ENCODE measurements around the gene LEUTX.

LEUTX gene

DNA sequence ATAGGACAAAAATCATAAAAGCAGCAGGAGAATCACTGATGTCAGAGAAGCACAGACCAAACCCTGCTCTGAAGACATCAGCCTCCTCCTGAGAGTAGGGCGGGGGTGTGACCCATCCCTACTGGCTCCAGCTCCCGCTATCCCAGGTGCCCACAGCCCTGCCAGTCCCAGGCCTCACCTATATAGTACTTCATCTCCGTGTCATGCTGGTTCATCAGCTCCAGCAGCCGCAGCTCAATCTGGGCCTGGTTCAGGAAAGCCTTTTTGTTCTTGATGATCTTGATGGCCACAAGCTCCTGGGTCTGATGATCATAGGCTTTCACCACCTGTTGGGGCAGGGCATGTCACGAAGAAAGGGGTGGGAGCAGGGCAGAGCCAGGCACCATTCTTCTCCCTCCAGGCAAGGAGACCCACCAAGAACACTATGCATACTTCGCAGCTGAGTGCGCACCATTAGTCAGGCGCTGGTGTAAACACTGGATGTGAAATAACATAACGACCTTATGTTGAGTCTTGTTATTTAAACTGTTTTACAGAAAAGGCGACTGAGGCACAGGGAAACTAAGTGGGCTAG lies 51.1 kb downstream of the LEUTX start:
- no peak for TF ChIP-seq CTCF (IDR thresholded peaks at IDR 0.05; ENCODE audit: borderline replicate concordance, control extremely low read depth, extremely low read depth, insufficient read depth, missing control alignments)
- in situ Hi-C loops (cut with MboI; ENCODE audit: low sequenced_read_pairs, unreplicated experiment) = no loop called here

DNA sequence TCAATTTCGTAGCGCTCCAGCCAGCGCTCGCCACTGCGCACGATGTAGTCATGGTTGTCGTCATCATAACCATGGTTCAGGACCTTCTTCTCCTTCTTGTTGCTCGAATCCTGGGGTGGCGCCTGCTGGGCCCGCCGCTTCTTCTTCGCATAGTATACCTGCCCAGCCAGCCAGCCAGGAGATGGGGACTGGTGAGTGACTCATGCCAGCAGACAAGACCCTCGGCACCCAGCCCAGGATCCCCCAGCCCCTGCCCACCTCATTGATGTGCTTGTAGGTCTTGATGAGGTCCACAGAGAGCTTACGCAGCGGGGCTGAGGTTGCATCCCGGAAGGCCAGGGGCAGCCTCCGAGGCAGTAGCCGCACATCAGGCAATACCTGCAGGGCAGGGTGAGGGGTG lies 51.8 kb downstream of the LEUTX start:
- TF ChIP-seq CTCF (IDR thresholded peaks at IDR 0.05; ENCODE audit: borderline replicate concordance, control extremely low read depth, extremely low read depth, insufficient read depth, missing control alignments) = no peak
- in situ Hi-C loops (cut with MboI; ENCODE audit: low sequenced_read_pairs, unreplicated experiment) = no loop called here
- no peak for DNase-seq (ENCODE audit: low spot score)

More for the DNA sequence above, 51.1 kb downstream of the LEUTX start:
- no peak for DNase-seq (ENCODE audit: low spot score)

DNA sequence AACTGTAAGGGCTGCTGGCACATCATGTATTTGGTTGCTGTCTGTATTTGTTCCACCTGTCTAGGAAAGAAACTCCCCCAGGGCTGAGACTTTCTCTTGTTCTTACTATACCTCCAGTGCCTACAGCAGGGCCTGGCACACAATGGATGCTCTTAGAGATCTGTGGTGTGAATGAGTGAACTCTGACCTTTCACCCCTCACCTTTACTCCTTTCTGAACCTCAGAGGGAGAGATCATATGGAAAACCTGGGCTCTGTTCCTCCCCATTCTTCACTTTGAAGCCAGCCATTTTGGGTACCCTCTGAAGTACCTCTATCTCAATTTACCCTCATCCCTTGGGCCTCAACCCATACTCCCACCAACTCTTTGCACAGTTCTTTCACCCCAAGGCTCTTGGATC lies 52.2 kb downstream of the LEUTX start:
- no peak for TF ChIP-seq CTCF (IDR thresholded peaks at IDR 0.05; ENCODE audit: borderline replicate concordance, control extremely low read depth, extremely low read depth, insufficient read depth, missing control alignments)
- in situ Hi-C loops (cut with MboI; ENCODE audit: low sequenced_read_pairs, unreplicated experiment) = no loop called here
- no peak for DNase-seq (ENCODE audit: low spot score)

DNA sequence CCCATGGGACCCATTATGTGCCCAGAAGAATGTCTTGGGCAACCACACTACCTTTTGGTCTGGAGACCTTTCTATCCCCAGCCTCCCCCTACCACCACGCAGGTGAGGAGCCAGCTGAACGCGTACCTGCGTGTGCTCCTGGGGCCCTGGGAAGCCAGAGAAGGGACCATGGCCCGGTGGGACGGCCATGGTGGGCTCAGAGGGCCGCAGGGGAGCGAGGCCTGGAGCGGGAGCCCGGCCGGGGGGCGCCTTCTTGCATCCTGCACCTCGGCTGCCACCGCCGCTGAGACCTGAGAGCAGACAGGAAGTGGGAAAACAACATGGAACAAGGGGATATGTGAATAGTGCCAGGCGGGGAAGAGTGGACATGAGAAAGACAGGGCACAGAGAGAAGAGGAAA lies 53.0 kb downstream of the LEUTX start:
- in situ Hi-C loops (cut with MboI; ENCODE audit: low sequenced_read_pairs, unreplicated experiment) = no loop called here
- TF ChIP-seq CTCF (IDR thresholded peaks at IDR 0.05; ENCODE audit: borderline replicate concordance, control extremely low read depth, extremely low read depth, insufficient read depth, missing control alignments) = no peak
- peak; percentile 14 for DNase-seq (ENCODE audit: low spot score)

DNA sequence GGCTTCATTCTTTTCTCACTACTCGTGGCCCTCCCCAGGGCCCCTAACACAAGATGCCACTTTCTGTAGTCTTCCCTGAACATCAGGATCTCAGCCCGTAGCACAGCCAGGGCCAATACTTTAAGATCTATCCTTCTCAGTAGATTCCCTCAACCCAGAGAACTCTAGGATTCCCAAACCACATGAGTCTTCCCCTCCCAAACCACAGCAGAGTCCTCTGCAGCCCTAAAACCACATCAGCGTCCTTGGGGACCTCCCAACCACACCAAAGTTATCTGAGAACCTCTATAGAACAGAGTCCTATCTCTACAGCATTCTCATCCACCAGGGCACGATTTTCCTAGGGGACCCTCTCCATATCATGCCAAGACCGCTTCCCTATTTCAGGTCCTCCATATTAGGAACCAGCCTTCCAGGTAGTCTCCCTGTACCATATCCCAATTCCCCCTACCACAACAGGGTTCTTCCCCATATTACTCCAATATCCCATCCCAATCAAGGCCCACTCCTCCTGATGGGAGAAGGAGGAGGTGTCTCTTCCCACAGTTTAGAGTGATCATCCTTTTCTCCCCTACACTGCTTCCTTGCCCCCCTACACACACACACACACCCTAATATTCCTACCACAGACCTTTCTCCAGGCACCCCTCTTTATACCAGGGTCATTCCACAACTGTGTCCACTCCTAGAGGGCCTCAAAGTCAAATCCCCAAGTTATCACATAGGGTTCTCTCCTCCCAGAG lies 53.9 kb downstream of the LEUTX start:
- DNase-seq (ENCODE audit: low spot score) = peak; percentile 25
- in situ Hi-C loops (cut with MboI; ENCODE audit: low sequenced_read_pairs, unreplicated experiment) = no loop called here
- TF ChIP-seq CTCF (IDR thresholded peaks at IDR 0.05; ENCODE audit: borderline replicate concordance, control extremely low read depth, extremely low read depth, insufficient read depth, missing control alignments) = no peak

- no peak for DNase-seq (ENCODE audit: low spot score)
- in situ Hi-C loops (cut with MboI; ENCODE audit: low sequenced_read_pairs, unreplicated experiment) = no loop called here
- no peak for TF ChIP-seq CTCF (IDR thresholded peaks at IDR 0.05; ENCODE audit: borderline replicate concordance, control extremely low read depth, extremely low read depth, insufficient read depth, missing control alignments)
Observed at GRCh38 chr19:39833160-39833463, 54.5 kb downstream of the LEUTX start.
